Thoracic aorta (tissue), 2 donors: ENCODE measurements around the gene BCKDHB. TPM values are rescaled to one million over a fixed set of nuclear protein-coding genes. Genes with fewer than 3 reads are reported as not detected.
"Not testable (repeated sequence)": the region's sequence is repeated elsewhere in the genome, so short reads cannot be mapped to it uniquely, and the experiment has no call there.

Experiments used
- ATAC-seq: fragments of 150-250 bp; one replicate; pipeline ENCODE4 v1.8.0; 2017; ENCODE audit warnings: low read depth; ENCODE audit not compliant: insufficient number of reproducible peaks, low FRiP score
- DNase-seq: peaks from one replicate; pipeline ENCODE4 v3.0.0-alpha.2; 2020; ENCODE audit warnings: low spot score
- H3K27ac ChIP-seq, 2 donors: fragments of 200-600 bp; sonication (generic); 1 replicate in 1 of 2; 2 replicates in 1 of 2; pipeline ENCODE4 v1.5.1; 2016; ENCODE audit warnings: mild to moderate bottlenecking in 2 of 2, moderate library complexity in 2 of 2
- H3K27me3 ChIP-seq: fragments of 200-600 bp; sonication (generic); replicated peaks from 2 replicates; pipeline ENCODE4 v1.6.0; 2016; ENCODE audit warnings: mild to moderate bottlenecking; ENCODE audit not compliant: insufficient read depth
- H3K36me3 ChIP-seq: fragments of 200-600 bp; sonication (generic); one replicate; pipeline ENCODE4 v1.5.1; 2016
- H3K4me1 ChIP-seq, 2 donors: fragments of 200-600 bp; sonication (generic); 1 replicate in 1 of 2; 2 replicates in 1 of 2; pipeline versions ENCODE4 v1.5.1 to v1.6.0; 2016; ENCODE audit warnings: low read depth in 2 of 2, mild to moderate bottlenecking in 1 of 2; ENCODE audit not compliant: control insufficient read depth in 1 of 2
- H3K4me3 ChIP-seq: fragments of 200-600 bp; sonication (generic); 2 replicates; pipeline ENCODE4 v1.5.1; 2016; ENCODE audit warnings: mild to moderate bottlenecking
- H3K9me3 ChIP-seq: fragments of 200-600 bp; sonication (generic); 2 replicates; pipeline ENCODE4 v1.5.1; 2016
- total RNA-seq, 2 donors: library from RNA; depleted of rRNA; stranded (reverse); fragments of >200 nt; gene quantifications; one replicate each; pipeline versions ENCODE4 v1.1.0 to v1.2.3, GENCODE V29; 2016
- TF ChIP-seq, protein P1 (sequence below): fragments of 200-600 bp; sonication (generic); IDR thresholded peaks from one replicate; pipeline ENCODE4 v1.5.1; 2019; ENCODE audit warnings: antibody characterized with exemption

The BCKDHB gene
- total RNA-seq, 2 donors from 2014 or later = 14.1 to 22.1 TPM

DNA sequence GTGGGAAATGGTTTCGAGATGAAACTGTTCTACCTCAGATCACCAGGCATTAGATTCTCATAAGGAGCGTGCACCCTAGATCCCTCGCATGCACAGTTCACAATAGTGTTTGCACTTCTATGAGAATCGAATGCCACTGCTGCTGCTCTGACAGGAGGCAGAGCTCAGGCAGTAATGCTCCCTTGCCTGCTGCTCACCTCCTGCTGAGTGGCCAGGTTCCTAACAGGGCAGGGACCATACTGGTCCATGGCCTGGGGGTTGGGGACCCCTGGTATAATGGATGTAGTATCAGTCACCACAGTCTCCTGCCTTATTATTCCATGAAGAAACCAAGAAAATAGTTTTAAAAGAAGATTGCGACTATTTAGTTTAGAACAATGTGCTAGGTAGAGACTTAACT, 127.5 kb downstream of the BCKDHB start:
- no peaks in the 10 kb centered on the region for H3K27me3 ChIP-seq
- no peaks in the 10 kb centered on the region for H3K4me1 ChIP-seq
- no peaks in the 10 kb centered on the region for H3K36me3 ChIP-seq
- no peaks in the 10 kb centered on the region for H3K9me3 ChIP-seq
- TF ChIP-seq, protein P1, sequence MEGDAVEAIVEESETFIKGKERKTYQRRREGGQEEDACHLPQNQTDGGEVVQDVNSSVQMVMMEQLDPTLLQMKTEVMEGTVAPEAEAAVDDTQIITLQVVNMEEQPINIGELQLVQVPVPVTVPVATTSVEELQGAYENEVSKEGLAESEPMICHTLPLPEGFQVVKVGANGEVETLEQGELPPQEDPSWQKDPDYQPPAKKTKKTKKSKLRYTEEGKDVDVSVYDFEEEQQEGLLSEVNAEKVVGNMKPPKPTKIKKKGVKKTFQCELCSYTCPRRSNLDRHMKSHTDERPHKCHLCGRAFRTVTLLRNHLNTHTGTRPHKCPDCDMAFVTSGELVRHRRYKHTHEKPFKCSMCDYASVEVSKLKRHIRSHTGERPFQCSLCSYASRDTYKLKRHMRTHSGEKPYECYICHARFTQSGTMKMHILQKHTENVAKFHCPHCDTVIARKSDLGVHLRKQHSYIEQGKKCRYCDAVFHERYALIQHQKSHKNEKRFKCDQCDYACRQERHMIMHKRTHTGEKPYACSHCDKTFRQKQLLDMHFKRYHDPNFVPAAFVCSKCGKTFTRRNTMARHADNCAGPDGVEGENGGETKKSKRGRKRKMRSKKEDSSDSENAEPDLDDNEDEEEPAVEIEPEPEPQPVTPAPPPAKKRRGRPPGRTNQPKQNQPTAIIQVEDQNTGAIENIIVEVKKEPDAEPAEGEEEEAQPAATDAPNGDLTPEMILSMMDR = no peak
- no peak overlapping the region for H3K27ac ChIP-seq
- ATAC-seq (no peak), DNase-seq (no peak)
- H3K4me3 ChIP-seq = no peak overlapping the region

- no peak overlapping the region for H3K27ac ChIP-seq
- TF ChIP-seq, protein P1 = no peak
- no peaks in the 10 kb centered on the region for H3K9me3 ChIP-seq
Observed at GRCh38 chr6:80234401-80234800, 127.9 kb downstream of the BCKDHB start.

DNA sequence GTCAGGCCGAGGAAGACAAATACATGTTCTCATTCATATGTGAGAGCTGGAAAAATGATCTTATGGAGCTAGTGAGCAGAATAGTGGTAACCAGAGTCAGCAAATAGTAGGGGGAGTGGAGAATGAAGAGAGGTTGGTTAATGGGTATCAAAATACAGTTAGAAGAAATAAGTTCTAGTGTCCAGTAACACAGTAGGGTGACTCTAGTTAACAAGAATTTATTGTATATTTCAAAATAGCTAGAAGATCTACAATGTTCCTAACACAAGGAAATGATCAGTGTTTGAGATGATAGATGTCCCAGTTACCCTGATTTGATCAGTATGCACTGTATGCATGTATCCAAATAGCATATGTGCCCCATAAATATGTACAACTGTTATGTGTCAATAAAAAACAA, 128.4 kb downstream of the BCKDHB start:
- DNase-seq (no peak), ATAC-seq (no peak)
- H3K4me1 ChIP-seq = no peaks in the 10 kb centered on the region
- H3K27me3 ChIP-seq = no peaks in the 10 kb centered on the region
- no peaks in the 10 kb centered on the region for H3K9me3 ChIP-seq
- no peaks in the 10 kb centered on the region for H3K36me3 ChIP-seq
- TF ChIP-seq, protein P1 = no peak
- no peak overlapping the region for H3K27ac ChIP-seq
- no peak overlapping the region for H3K4me3 ChIP-seq

More at GRCh38 chr6:80234401-80234800, 127.9 kb downstream of the BCKDHB start:
- no peak overlapping the region for H3K4me3 ChIP-seq
- DNase-seq = no peak
- no peaks in the 10 kb centered on the region for H3K27me3 ChIP-seq
- no peaks in the 10 kb centered on the region for H3K4me1 ChIP-seq
- ATAC-seq = no peak
- no peaks in the 10 kb centered on the region for H3K36me3 ChIP-seq

- no peak for ATAC-seq
- H3K27me3 ChIP-seq = no peaks in the 10 kb centered on the region
- H3K9me3 ChIP-seq = no peaks in the 10 kb centered on the region
- H3K36me3 ChIP-seq = no peaks in the 10 kb centered on the region
- no peak for DNase-seq
- TF ChIP-seq, protein P1 = no peak
- H3K4me3 ChIP-seq = no peak overlapping the region
- no peak overlapping the region for H3K27ac ChIP-seq
- no peaks in the 10 kb centered on the region for H3K4me1 ChIP-seq
Observed at GRCh38 chr6:80235647-80236046, 129.2 kb downstream of the BCKDHB start.

DNA sequence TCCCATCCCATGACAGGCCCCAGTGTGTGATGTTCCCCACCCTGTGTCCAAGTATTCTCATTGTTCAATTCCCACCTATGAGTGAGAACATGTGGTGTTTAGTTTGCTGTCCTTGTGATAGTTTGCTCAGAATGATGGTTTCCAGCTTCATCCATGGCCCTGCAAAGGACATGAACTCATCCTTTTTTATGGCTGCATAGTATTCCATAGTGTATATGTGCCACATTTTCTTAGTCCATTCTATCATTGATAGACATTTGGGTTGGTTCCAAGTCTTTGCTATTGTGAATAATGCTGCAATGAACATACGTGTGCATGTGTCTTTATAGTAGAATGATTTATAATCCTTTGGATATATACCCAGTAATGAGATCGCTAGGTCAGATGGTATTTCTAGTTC, 132.3 kb downstream of the BCKDHB start:
- not testable (repeated sequence) for DNase-seq, H3K4me1 ChIP-seq, H3K27ac ChIP-seq, H3K9me3 ChIP-seq, ATAC-seq, H3K36me3 ChIP-seq, H3K4me3 ChIP-seq, H3K27me3 ChIP-seq

- no peak for DNase-seq
- H3K4me1 ChIP-seq = no peaks in the 10 kb centered on the region
- H3K27me3 ChIP-seq = no peaks in the 10 kb centered on the region
- ATAC-seq = no peak
- no peaks in the 10 kb centered on the region for H3K36me3 ChIP-seq
- no peak overlapping the region for H3K27ac ChIP-seq
- H3K9me3 ChIP-seq = no peaks in the 10 kb centered on the region
- TF ChIP-seq, protein P1 = no peak
- H3K4me3 ChIP-seq = no peak overlapping the region
Observed at GRCh38 chr6:80245043-80245442, 138.6 kb downstream of the BCKDHB start.
